Stomach (tissue), 9 donors: ENCODE measurements around the gene COL21A1. TPM values are rescaled to one million over a fixed set of nuclear protein-coding genes. Genes with fewer than 3 reads are reported as not detected.
A peak's percentile ranks its signal among the peaks of the same experiment; 100 is the strongest.

ENCODE experiments used
- DNase-seq, 2 donors: peaks; one replicate each; pipeline versions ENCODE4 v3.0.0 to v3.0.0-alpha.2; 2013 to 2019
- H3K27ac ChIP-seq, 5 donors: fragments of 200-600 bp in 4 of 5; sonication (generic) in 4 of 5; one replicate each; pipeline ENCODE4 v1.5.1; 2013 to 2019; ENCODE audit warnings: mild to moderate bottlenecking in 1 of 5, moderate library complexity in 1 of 5
- H3K27me3 ChIP-seq, 3 donors: fragments of 200-600 bp; sonication (generic); one replicate each; pipeline ENCODE4 v1.5.1; 2017 to 2019; ENCODE audit warnings: mixed run types in 1 of 3
- H3K36me3 ChIP-seq, 4 donors: fragments of 200-600 bp; sonication (generic); 1 replicate in 3 of 4; 2 replicates in 1 of 4; pipeline ENCODE4 v1.5.1; 2016 to 2019
- H3K4me1 ChIP-seq, 4 donors: fragments of 200-600 bp; sonication (generic); one replicate each; pipeline ENCODE4 v1.5.1; 2016 to 2019
- H3K4me3 ChIP-seq, 4 donors: fragments of 200-600 bp; sonication (generic) in 3 of 4; one replicate each; pipeline ENCODE4 v1.5.1; 2016 to 2019; ENCODE audit warnings: mild to moderate bottlenecking in 1 of 4
- H3K9me3 ChIP-seq, 4 donors: fragments of 200-600 bp; sonication (generic); one replicate each; pipeline ENCODE4 v1.5.1; 2016 to 2019
- CTCF ChIP-seq, 7 experiments: fragments of 450-650 bp in 4 of 7; fragments of 200-600 bp in 3 of 7; sonication (generic) in 3 of 7; IDR thresholded peaks; one replicate each; pipeline ENCODE4 v1.5.1; 2016 to 2019; ENCODE audit warnings: antibody characterized with exemption in 7 of 7, control low read depth in 2 of 7, mild to moderate bottlenecking in 1 of 7
- EP300 ChIP-seq: sonication (generic); formaldehyde crosslinking; IDR thresholded peaks from one replicate; pipeline ENCODE4 v1.6.1; 2017; ENCODE audit warnings: antibody characterized with exemption
- POLR2A ChIP-seq, 4 donors: fragments of 450-650 bp; IDR thresholded peaks; one replicate each; pipeline ENCODE4 v1.6.1; 2016; ENCODE audit warnings: antibody characterized with exemption in 4 of 4, control low read depth in 2 of 4, mild to moderate bottlenecking in 1 of 4, moderate library complexity in 1 of 4
- POLR2AphosphoS5 ChIP-seq, 3 donors: sonication (generic); formaldehyde crosslinking; IDR thresholded peaks; one replicate each; pipeline ENCODE4 v1.6.1; 2016; ENCODE audit warnings: antibody characterized with exemption in 3 of 3
- WGBS, 5 donors: extraction: QIAGEN DNeasy Blood & Tissue Kit in 3 of 5; methylation state at CpG; one replicate each; pipeline versions ENCODE4 v1.1.5 to v1.1.7; 2013 to 2018; 5-methylcytosine and 5-hydroxymethylcytosine counted together
- intact Hi-C: fragments of 100-400 bp; cut with DNase I; formaldehyde crosslinking; loops from one replicate; pipeline ENCODE4 v1.15.1; 2023; ENCODE audit warnings: low total_unique reads
- polyA plus RNA-seq, 3 donors: library from polyadenylated mRNA; stranded (reverse); fragments of 200-250 nt; gene quantifications; one replicate each; pipeline ENCODE4 v1.2.3, GENCODE V29; 2013
- total RNA-seq, 5 donors: library from RNA; depleted of rRNA; stranded (reverse); fragments of >200 nt; gene quantifications; one replicate each; pipeline versions ENCODE4 v1.1.0 to v1.2.3, GENCODE V29; 2014 to 2016
- donor health status: healthy with polysubstance abuse.
- donor health status: Bipolar disorder and iron deficiency.
- donor health status: healthy.

Gene COL21A1
- total and polyA plus RNA-seq, 8 donors: 0.31 to 69.4 (median 4.1) TPM; not detected in 1

DNA sequence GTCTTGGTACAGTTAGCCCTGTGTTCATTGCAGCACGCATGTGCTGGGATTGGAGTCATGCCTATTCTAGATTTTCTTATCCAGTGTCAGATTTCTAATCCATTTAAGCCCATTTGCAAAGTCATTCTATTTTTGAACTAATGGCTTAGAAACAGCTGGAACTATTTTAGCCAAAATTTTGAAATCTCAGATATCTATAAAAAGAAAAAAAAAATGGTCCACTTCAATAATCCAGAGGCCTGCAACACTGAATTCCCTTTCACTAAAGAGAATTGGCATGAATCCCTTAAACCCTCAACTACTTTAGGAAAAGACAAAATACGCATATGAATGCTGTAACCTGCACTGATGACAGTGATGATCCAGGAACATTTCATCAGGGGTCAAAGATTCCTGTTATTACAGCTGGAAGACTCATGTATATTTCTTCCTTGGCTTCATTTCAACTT lies 1.5 kb downstream of the COL21A1 start:
- 23 to 39% (median 31%) methylated on average over 2 of the region's 2 CpGs for whole genome bisulfite sequencing, 5 donors
- Histone ChIP-seq H3K9me3 (no peaks in the 10 kb centered on the region), H3K36me3 (no peaks in the 10 kb centered on the region), H3K4me1 (peaks cover 0 to 52% (median 9%) of the 10 kb centered on the region in 4 donors), H3K27me3 (peaks cover 0 to 15% (median 11%) of the 10 kb centered on the region in 3 donors), H3K27ac (peak overlapping the region in 2 of 5 donors; percentile 56 to 68), H3K4me3 (peak overlapping the region in 3 of 4 donors; percentile 48 to 51 (median 49))
- intact Hi-C loops: no loop called here
- no peak for TF ChIP-seq POLR2A (IDR thresholded peaks at IDR 0.05)
- peak in 1 of 2 donors; percentile 55 for DNase-seq

DNA sequence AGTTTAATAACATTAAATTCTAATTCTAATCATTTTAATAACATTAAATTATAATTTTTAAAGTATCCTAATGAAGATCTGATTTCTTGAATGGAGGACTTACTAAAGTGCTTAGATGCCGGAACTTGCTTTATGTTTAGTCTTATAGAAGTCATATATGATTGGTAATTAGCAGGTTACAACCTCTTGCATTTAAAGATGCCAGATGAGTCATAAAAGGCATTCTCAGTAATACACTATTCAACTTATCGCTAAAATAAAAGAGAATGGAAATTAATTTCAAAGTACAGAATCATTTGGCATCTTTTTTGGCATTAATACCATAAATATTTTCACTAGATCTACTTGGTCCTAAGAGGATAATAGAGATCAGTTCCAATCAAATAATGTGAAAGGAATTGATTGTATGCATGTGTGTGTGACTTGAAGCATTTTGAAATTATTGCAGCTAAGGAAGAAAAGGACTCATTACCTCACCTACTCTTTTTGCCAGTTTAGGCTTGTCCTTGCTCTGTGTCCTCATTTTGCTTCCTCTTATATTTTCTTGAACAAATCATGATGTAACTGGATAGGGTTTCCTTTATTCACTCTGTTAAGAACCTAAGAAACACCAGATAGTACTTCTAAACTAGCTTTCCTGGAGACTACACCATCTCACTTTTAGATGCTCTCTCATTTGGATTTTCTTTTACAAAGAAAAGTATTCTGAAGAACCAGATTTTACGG lies 2.7 kb downstream of the COL21A1 start:
- Histone ChIP-seq H3K9me3 (no peaks in the 10 kb centered on the region), H3K4me1 (peaks cover 0 to 54% (median 9%) of the 10 kb centered on the region in 4 donors), H3K4me3 (no peak overlapping the region), H3K36me3 (no peaks in the 10 kb centered on the region), H3K27ac (peak overlapping the region in 1 of 5 donors; percentile 68), H3K27me3 (peaks cover 0 to 15% (median 11%) of the 10 kb centered on the region in 3 donors)
- 85 to 94% (median 86%) methylated on average over 3 of the region's 3 CpGs for WGBS, 5 donors
- no peak for DNase-seq
- no peak for TF ChIP-seq EP300
- intact Hi-C loops: no loop called here

DNA sequence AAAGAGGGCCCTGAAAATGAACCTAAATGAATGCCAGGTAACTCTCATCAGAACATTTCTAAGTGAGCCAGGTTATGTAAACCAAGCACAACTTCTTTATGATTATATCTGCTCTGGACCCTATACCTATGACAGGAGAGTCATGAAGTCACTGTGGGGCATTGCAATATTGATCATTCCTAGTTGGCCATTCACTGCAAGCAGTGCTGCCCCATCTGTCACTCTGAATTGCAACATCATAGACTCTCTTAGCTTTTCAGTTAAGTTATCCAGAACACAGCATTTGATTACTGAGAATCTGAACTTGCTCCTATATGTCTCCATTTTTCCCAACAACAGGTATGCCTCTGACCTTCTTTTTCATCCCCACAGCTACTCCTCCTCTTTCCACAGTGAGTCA lies 3.3 kb downstream of the COL21A1 start:
- Histone ChIP-seq H3K27ac (no peak overlapping the region), H3K4me3 (no peak overlapping the region), H3K4me1 (peaks cover 0 to 54% (median 9%) of the 10 kb centered on the region in 4 donors), H3K27me3 (peaks cover 0 to 15% (median 11%) of the 10 kb centered on the region in 3 donors), H3K9me3 (no peaks in the 10 kb centered on the region), H3K36me3 (no peaks in the 10 kb centered on the region)
- DNase-seq: no peak
- TF ChIP-seq EP300 (no peak), POLR2AphosphoS5 (IDR thresholded peaks at IDR 0.05) (no peak), POLR2A (IDR thresholded peaks at IDR 0.05) (no peak), CTCF (IDR thresholded peaks at IDR 0.05) (no peak)
- intact Hi-C loops: no loop called here

DNA sequence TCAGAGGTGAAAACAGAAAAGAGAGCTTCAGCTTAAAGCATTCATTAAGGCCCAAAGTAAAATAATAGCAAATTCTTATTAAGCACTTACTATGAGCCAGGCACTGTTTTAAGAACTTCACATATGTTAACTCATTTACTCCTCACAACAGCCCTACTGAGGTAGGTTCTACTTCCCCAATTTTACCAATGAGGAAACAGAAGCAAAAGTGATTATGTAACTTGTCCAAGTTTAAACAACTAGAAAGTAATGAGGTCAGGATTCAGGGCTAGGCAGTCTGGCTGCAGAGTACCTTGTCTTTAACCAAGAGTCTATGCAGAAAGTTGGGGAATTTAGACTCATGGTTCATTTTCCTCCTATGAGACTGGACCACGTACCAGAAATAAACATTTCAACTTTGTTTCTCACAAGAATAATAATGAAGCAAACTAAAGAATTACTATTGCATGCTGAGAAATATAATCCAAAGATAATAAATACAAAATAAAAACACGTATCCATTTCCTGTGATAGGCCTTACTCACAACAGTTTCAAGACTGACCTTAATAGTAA lies 3.8 kb downstream of the COL21A1 start:
- 47 to 78% (median 65%) methylated on average over 2 of the region's 2 CpGs for WGBS, 5 donors
- Histone ChIP-seq H3K9me3 (no peaks in the 10 kb centered on the region), H3K27me3 (peaks cover 0 to 15% (median 11%) of the 10 kb centered on the region in 3 donors), H3K36me3 (no peaks in the 10 kb centered on the region), H3K27ac (peak overlapping the region in 1 of 5 donors; percentile 21), H3K4me3 (no peak overlapping the region), H3K4me1 (peaks cover 0 to 54% (median 9%) of the 10 kb centered on the region in 4 donors)
- intact Hi-C loops: no loop called here
- no peak for TF ChIP-seq POLR2AphosphoS5 (IDR thresholded peaks at IDR 0.05)
- TF ChIP-seq EP300: no peak
- no peak for TF ChIP-seq CTCF (IDR thresholded peaks at IDR 0.05)
- no peak for TF ChIP-seq POLR2A (IDR thresholded peaks at IDR 0.05)
- DNase-seq: no peak

DNA sequence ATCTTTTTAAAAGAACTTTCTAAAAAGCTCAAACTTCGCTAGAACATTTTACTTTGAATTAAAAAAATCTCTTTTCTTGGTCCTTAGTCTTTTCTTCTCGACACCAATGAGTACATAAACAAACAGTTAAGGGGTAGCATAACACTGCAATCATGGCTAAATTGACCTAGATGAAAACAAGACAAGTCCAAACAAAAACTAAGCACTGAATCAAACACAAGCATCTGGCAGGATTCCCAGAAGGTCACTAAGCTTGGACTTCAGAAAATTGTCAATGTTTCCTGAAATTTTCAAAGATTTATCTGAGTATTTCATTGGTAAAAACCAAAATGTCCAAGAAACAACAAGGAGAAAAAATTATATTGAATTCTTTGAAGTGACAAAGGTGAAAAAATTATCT lies 5.0 kb downstream of the COL21A1 start:
- WGBS, 5 donors: 1 to 42% (median 5%) methylated on average over 2 of the region's 2 CpGs
- Histone ChIP-seq H3K27me3 (peaks cover 0 to 7% (median 4%) of the 10 kb centered on the region in 3 donors), H3K27ac (no peak overlapping the region), H3K9me3 (no peaks in the 10 kb centered on the region), H3K36me3 (no peaks in the 10 kb centered on the region), H3K4me1 (peaks cover 0 to 44% (median 5%) of the 10 kb centered on the region in 4 donors), H3K4me3 (no peak overlapping the region)
- TF ChIP-seq CTCF (IDR thresholded peaks at IDR 0.05) (no peak), EP300 (no peak), POLR2A (IDR thresholded peaks at IDR 0.05) (no peak), POLR2AphosphoS5 (IDR thresholded peaks at IDR 0.05) (no peak)
- no peak for DNase-seq
- intact Hi-C loops: no loop called here
